ENCODE measurements around the gene GDNF.

GRCh38 chr5:37776826-37777225 lies 63.0 kb downstream of the GDNF start:
- no peak for TF ChIP-seq CTCF (IDR thresholded peaks at IDR 0.05)
- TF ChIP-seq POLR2A (IDR thresholded peaks at IDR 0.05), result no peak

Data from body of pancreas (tissue), 4 donors.